Left lung (tissue), 10 donors: ENCODE measurements around the gene SVEP1. TPM values are rescaled to one million over a fixed set of nuclear protein-coding genes. Genes with fewer than 3 reads are reported as not detected.

Source experiments
- ATAC-seq: fragments of 200-7000 bp; cut with Tn5 transposase; one replicate; pipeline ENCODE4 v1.9.1; 2020; ENCODE audit warnings: moderate library complexity
- DNase-seq, 4 donors: peaks; one replicate each; pipeline ENCODE4 v3.0.0-alpha.2; 2013 to 2020
- H3K27ac ChIP-seq, 2 donors: fragments of 200-600 bp; sonication (generic) in 1 of 2; one replicate each; pipeline versions ENCODE4 v1.5.0 to v1.8.0; 2020 to 2021
- H3K27me3 ChIP-seq, 2 donors: fragments of 200-600 bp; sonication (generic) in 1 of 2; one replicate each; pipeline versions ENCODE4 v1.5.0 to v1.8.0; 2020 to 2021
- H3K36me3 ChIP-seq, 2 donors: fragments of 200-600 bp; sonication (generic) in 1 of 2; one replicate each; pipeline versions ENCODE4 v1.5.0 to v1.8.0; 2020 to 2021
- H3K4me1 ChIP-seq, 2 donors: fragments of 200-600 bp; one replicate each; pipeline ENCODE4 v1.8.0; 2021
- H3K4me3 ChIP-seq, 2 donors: fragments of 200-600 bp; sonication (generic) in 1 of 2; one replicate each; pipeline versions ENCODE4 v1.5.0 to v1.8.0; 2020 to 2021; ENCODE audit warnings: mild to moderate bottlenecking in 1 of 2
- H3K9me3 ChIP-seq, 2 donors: fragments of 200-600 bp; sonication (generic) in 1 of 2; one replicate each; pipeline versions ENCODE4 v1.5.0 to v1.8.0; 2020 to 2021
- CTCF ChIP-seq, 2 donors: fragments of 200-600 bp; sonication (generic) in 1 of 2; IDR thresholded peaks; one replicate each; pipeline versions ENCODE4 v1.5.0 to v1.8.0; 2021; ENCODE audit warnings: antibody characterized with exemption in 2 of 2
- intact Hi-C, 2 donors: fragments of 100-400 bp; cut with DNase I; formaldehyde crosslinking; loops; one replicate each; pipeline versions ENCODE4 v1.11.2 to v1.14.2; 2022
- polyA plus RNA-seq, 6 donors: library from polyadenylated mRNA; unstranded; fragments of 120-200 nt; gene quantifications; one replicate each; pipeline ENCODE4 v1.2.1, GENCODE V29; 2013; ENCODE audit not compliant: insufficient read length in 6 of 6
- total RNA-seq, 2 donors: library from RNA; stranded (reverse); fragmentation: NEBNext Ultra II Directional; extraction: Animal tissue kit (Norgen Biotek cat#: 25700); gene quantifications; one replicate each; pipeline ENCODE4 v1.2.1, GENCODE V29; 2021
- donor health status: DM: no; HTN: yes; CAD: no.
- donor health status: DM: no; HTN: no; CAD: no.

Gene SVEP1
- total and polyA plus RNA-seq, 8 donors, result 21.7 to 36.2 (median 27.7) TPM

GRCh38 chr9:110317911-110318310 lies 261.6 kb downstream of the SVEP1 start:
- Histone ChIP-seq H3K36me3 (no peaks in the 10 kb centered on the region), H3K27ac (peak overlapping the region in 1 of 2 donors; percentile 71), H3K4me3 (no peak overlapping the region), H3K9me3 (no peaks in the 10 kb centered on the region), H3K27me3 (no peaks in the 10 kb centered on the region), H3K4me1 (peaks cover 0 to 8% of the 10 kb centered on the region in 2 donors)
- ATAC-seq (peak; percentile 32), DNase-seq (no peak)
- no peak for TF ChIP-seq CTCF (IDR thresholded peaks at IDR 0.05)
- intact Hi-C loops, result no loop called here

- Histone ChIP-seq H3K4me1 (peaks cover 0 to 8% of the 10 kb centered on the region in 2 donors), H3K9me3 (peaks cover 0 to 11% of the 10 kb centered on the region in 2 donors), H3K4me3 (no peak overlapping the region), H3K27me3 (no peaks in the 10 kb centered on the region), H3K27ac (peak overlapping the region in 1 of 2 donors; percentile 71), H3K36me3 (no peaks in the 10 kb centered on the region)
- DNase-seq (peak in 1 of 4 donors; percentile 11), ATAC-seq (no peak)
- TF ChIP-seq CTCF (IDR thresholded peaks at IDR 0.05), result no peak
- intact Hi-C loops, result no loop called here
Observed at GRCh38 chr9:110316261-110317075, 263.1 kb downstream of the SVEP1 start.

Other genes starting within 250 kb of the SVEP1 start
- gene TXNDC8, start 241.9 kb downstream of the SVEP1 start, total RNA-seq, result not detected
- gene TXNDC8, start 241.9 kb downstream of the SVEP1 start, polyA plus RNA-seq, result not detected
- under 1 TPM; 0.82 to 0.89 TPM for gene MUSK, start 89.0 kb upstream of the SVEP1 start, total RNA-seq
- gene MUSK, start 89.0 kb upstream of the SVEP1 start, polyA plus RNA-seq, result 1 to 10 TPM in 2 of 6 donors, under 1 TPM in 4; 0.33 to 1.1 (median 0.60) TPM